Adrenal gland (tissue), 12 donors: Measurements from ENCODE around the gene SHH. TPM values are rescaled to one million over a fixed set of nuclear protein-coding genes. Genes with fewer than 3 reads are reported as not detected.

Source experiments
- DNase-seq, 7 donors: peaks; one replicate each; pipeline ENCODE4 v3.0.0-alpha.2; 2019 to 2020
- H3K27ac ChIP-seq, 5 donors: fragments of 200-600 bp; sonication (generic) in 4 of 5; 1 replicate in 3 of 5; 2 replicates in 2 of 5; pipeline versions ENCODE4 v1.5.1 to v1.8.0; 2016 to 2020; ENCODE audit warnings: mild to moderate bottlenecking in 1 of 5
- H3K27me3 ChIP-seq: fragments of 200-600 bp; 2 replicates; pipeline ENCODE4 v1.8.0; 2021
- H3K36me3 ChIP-seq, 2 donors: fragments of 200-600 bp; replicated peaks in 1 of 2; 1 replicate in 1 of 2; 2 replicates in 1 of 2; pipeline versions ENCODE4 v1.5.1 to v1.8.0; 2018 to 2022
- H3K4me1 ChIP-seq, 2 donors: fragments of 200-600 bp; replicated peaks in 1 of 2; 1 replicate in 1 of 2; 2 replicates in 1 of 2; pipeline versions ENCODE4 v1.5.1 to v1.8.0; 2018 to 2021
- H3K4me3 ChIP-seq, 4 donors: fragments of 200-600 bp; sonication (generic) in 3 of 4; one replicate each; pipeline ENCODE4 v1.5.1; 2016 to 2018
- H3K9me3 ChIP-seq, 3 donors: fragments of 200-600 bp; sonication (generic) in 1 of 3; replicated peaks in 1 of 3; 1 replicate in 2 of 3; 2 replicates in 1 of 3; pipeline versions ENCODE4 v1.5.1 to v1.8.0; 2016 to 2021
- POLR2A ChIP-seq, 2 donors: fragments of 450-650 bp; IDR thresholded peaks; one replicate each; pipeline ENCODE4 v1.6.1; 2017; ENCODE audit warnings: antibody characterized with exemption in 2 of 2, mild to moderate bottlenecking in 2 of 2, moderate library complexity in 1 of 2
- WGBS, 4 donors: extraction: QIAGEN DNeasy Blood & Tissue Kit in 2 of 4; methylation state at CpG; one replicate each; pipeline versions ENCODE4 v1.1.5 to v1.1.7; 2013 to 2017; 5-methylcytosine and 5-hydroxymethylcytosine counted together
- intact Hi-C, 2 donors: fragments of 100-400 bp; cut with DNase I; formaldehyde crosslinking; loops; one replicate each; pipeline versions ENCODE4 v1.14.1 to v1.15.0; 2022 to 2023
- polyA plus RNA-seq, 3 donors: library from polyadenylated mRNA; stranded (reverse); fragments of 200-250 nt in 2 of 3; fragments of 350-450 nt in 1 of 3; fragmentation: Illumina TruSeq in 1 of 3; extraction: RNeasy Lipid Tissue Mini Kit (QIAGEN cat#74804) in 1 of 3; gene quantifications; one replicate each; pipeline ENCODE4 v1.2.3, GENCODE V29; 2013 to 2014
- total RNA-seq, 9 donors: library from RNA; depleted of rRNA in 4 of 9; stranded (reverse); fragments of >200 nt in 4 of 9; fragments of 120-200 nt in 1 of 9; fragmentation: NEBNext Ultra II Directional in 1 of 9; extraction: Animal tissue kit (Norgen Biotek cat#: 25700) in 1 of 9; gene quantifications; one replicate each; pipeline versions ENCODE4 v1.1.0 to v1.2.4, GENCODE V29; 2013 to 2023
- TF ChIP-seq, protein P1 (sequence below), 6 experiments: fragments of 450-650 bp in 4 of 6; fragments of 200-600 bp in 2 of 6; sonication (generic) in 1 of 6; IDR thresholded peaks; 1 replicate in 5 of 6; 2 replicates in 1 of 6; pipeline versions ENCODE4 v1.5.1 to v1.8.0; 2016 to 2021; ENCODE audit warnings: antibody characterized with exemption in 6 of 6, mild to moderate bottlenecking in 2 of 6, moderate library complexity in 1 of 6
- donor health status: healthy with polysubstance abuse.
- donor health status: Bipolar disorder and iron deficiency.
- donor health status: DM: yes; HTN: yes; CAD: no.
- donor health status: DM: no; HTN: no; CAD: no.
- donor health status: DM: no; HTN: no; CAD: no.
- donor health status: DM: yes; HTN: yes; CAD: no.

Gene SHH
- total and polyA plus RNA-seq, 12 donors = 2.1 to 38.0 (median 11.0) TPM

GRCh38 chr7:155762036-155762435 is 50.2 kb downstream of the SHH start:
- no peak for DNase-seq
- TF ChIP-seq, protein P1, sequence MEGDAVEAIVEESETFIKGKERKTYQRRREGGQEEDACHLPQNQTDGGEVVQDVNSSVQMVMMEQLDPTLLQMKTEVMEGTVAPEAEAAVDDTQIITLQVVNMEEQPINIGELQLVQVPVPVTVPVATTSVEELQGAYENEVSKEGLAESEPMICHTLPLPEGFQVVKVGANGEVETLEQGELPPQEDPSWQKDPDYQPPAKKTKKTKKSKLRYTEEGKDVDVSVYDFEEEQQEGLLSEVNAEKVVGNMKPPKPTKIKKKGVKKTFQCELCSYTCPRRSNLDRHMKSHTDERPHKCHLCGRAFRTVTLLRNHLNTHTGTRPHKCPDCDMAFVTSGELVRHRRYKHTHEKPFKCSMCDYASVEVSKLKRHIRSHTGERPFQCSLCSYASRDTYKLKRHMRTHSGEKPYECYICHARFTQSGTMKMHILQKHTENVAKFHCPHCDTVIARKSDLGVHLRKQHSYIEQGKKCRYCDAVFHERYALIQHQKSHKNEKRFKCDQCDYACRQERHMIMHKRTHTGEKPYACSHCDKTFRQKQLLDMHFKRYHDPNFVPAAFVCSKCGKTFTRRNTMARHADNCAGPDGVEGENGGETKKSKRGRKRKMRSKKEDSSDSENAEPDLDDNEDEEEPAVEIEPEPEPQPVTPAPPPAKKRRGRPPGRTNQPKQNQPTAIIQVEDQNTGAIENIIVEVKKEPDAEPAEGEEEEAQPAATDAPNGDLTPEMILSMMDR (IDR thresholded peaks at IDR 0.05) = no peak
- no peak for TF ChIP-seq POLR2A (IDR thresholded peaks at IDR 0.05)
- no peak overlapping the region for H3K4me3 ChIP-seq
- intact Hi-C loops = no loop called here
- peak overlapping the region in 1 of 5 donors; percentile 13 for H3K27ac ChIP-seq
- 89 to 96% (median 92%) methylated on average over 4 of the region's 4 CpGs for WGBS, 4 donors
- peaks cover 0 to 23% of the 10 kb centered on the region in 2 donors for H3K4me1 ChIP-seq
- no peaks in the 10 kb centered on the region for H3K27me3 ChIP-seq
- peaks cover 0 to 39% of the 10 kb centered on the region in 2 donors for H3K36me3 ChIP-seq
- H3K9me3 ChIP-seq = no peaks in the 10 kb centered on the region

DNA sequence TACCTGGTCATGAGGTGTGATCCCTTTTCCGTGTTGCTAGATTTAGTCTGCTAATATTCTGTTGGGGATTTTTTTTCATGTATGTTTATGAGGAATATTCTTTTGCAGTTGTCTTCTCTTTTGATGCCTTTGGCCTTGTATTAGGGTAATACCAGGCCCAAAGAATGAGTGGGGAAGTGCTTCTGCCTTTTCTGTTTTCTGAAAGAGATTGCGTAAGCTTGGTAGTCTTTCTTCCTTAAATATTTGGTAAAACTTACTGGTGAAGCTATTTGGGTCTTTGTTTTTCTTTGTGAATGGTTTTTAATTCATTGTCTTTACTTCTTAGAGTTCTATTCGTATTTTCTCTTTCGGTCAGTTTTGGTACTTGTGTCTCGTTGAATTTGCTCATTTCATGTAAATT is 51.1 kb downstream of the SHH start:
- WGBS, 4 donors = 87 to 90% (median 89%) methylated on average over 5 of the region's 5 CpGs
- H3K27ac ChIP-seq = peak overlapping the region in 1 of 5 donors; percentile 13

GRCh38 chr7:155759740-155760430 is 52.4 kb downstream of the SHH start:
- intact Hi-C loops = no loop called here
- Histone ChIP-seq H3K4me1 (peaks cover 0 to 35% of the 10 kb centered on the region in 2 donors), H3K4me3 (no peak overlapping the region), H3K27me3 (no peaks in the 10 kb centered on the region), H3K9me3 (no peaks in the 10 kb centered on the region), H3K27ac (no peak overlapping the region), H3K36me3 (peaks cover 0 to 18% of the 10 kb centered on the region in 2 donors)
- DNase-seq = no peak
- WGBS, 4 donors = 89 to 94% (median 92%) methylated on average over 9 of the region's 9 CpGs
- TF ChIP-seq POLR2A (IDR thresholded peaks at IDR 0.05) = no peak
- TF ChIP-seq, protein P1 (IDR thresholded peaks at IDR 0.05) = no peak

More for the DNA sequence above, 51.1 kb downstream of the SHH start:
- H3K9me3 ChIP-seq = no peaks in the 10 kb centered on the region
- no peaks in the 10 kb centered on the region for H3K27me3 ChIP-seq
- H3K36me3 ChIP-seq = peaks cover 0 to 31% of the 10 kb centered on the region in 2 donors
- DNase-seq = no peak
- H3K4me1 ChIP-seq = peaks cover 0 to 24% of the 10 kb centered on the region in 2 donors
- TF ChIP-seq, protein P1 (IDR thresholded peaks at IDR 0.05) = no peak
- no peak overlapping the region for H3K4me3 ChIP-seq
- intact Hi-C loops = no loop called here

DNA sequence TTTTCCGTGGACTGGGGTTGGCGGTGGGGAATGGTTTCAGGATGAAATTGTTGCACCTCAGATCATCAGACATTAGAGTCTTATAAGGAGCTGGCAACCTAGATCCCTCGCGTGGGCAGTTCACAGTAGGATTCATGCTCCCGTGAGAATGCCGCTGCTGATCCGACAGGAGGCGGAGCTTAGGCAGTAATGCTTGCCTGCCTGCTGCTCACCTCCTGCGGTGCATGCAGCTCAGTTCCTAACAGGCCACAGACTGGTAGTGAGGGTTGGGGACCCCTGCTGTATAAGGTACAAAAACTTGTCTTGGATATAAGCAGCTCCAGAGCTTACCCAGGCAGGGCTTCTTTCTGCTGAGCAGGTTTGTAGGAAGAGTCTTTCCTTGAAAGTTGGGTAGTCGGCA is 53.9 kb downstream of the SHH start:
- Histone ChIP-seq H3K27ac (no peak overlapping the region), H3K36me3 (peaks cover 0 to 5% of the 10 kb centered on the region in 2 donors), H3K27me3 (no peaks in the 10 kb centered on the region), H3K4me1 (peaks cover 6 to 35% of the 10 kb centered on the region in 2 donors), H3K9me3 (no peaks in the 10 kb centered on the region), H3K4me3 (no peak overlapping the region)
- DNase-seq = no peak
- 94 to 99% (median 96%) methylated on average over 5 to 10 of the region's 10 CpGs for WGBS, 4 donors
- TF ChIP-seq, protein P1 (IDR thresholded peaks at IDR 0.05) = no peak
- no peak for TF ChIP-seq POLR2A (IDR thresholded peaks at IDR 0.05)
- intact Hi-C loops = no loop called here
